H7 (cell line): ENCODE results near the gene GOLGA8G. TPM values are rescaled to one million over a fixed set of nuclear protein-coding genes. Genes with fewer than 3 reads are reported as not detected.
"Not testable (repeated sequence)": the region's sequence is repeated elsewhere in the genome, so short reads cannot be mapped to it uniquely, and the experiment has no call there.

Experiments
- DNase-seq: peaks from one replicate; pipeline ENCODE4 v3.0.0; 2012
- H3K27me3 ChIP-seq: 2 replicates; pipeline ENCODE4 v1.6.0; 2011; ENCODE audit warnings: mild to moderate bottlenecking, low read length; ENCODE audit not compliant: control insufficient read depth, insufficient read depth
- H3K36me3 ChIP-seq: replicated peaks from 2 replicates; pipeline ENCODE4 v1.5.1; 2011; ENCODE audit warnings: low read length; ENCODE audit not compliant: control insufficient read depth, insufficient read depth
- H3K4me3 ChIP-seq: 2 replicates; pipeline ENCODE4 v1.5.1; 2011; ENCODE audit warnings: low read depth, mild to moderate bottlenecking, control low read depth, low read length, moderate library complexity; ENCODE audit not compliant: insufficient read depth
- total RNA-seq: library from RNA; depleted of rRNA; stranded (reverse); fragments of >200 nt; shearing (Covaris generic); gene quantifications from 2 replicates; pipeline ENCODE4 v1.2.3, GENCODE V29; 2014; rRNA removed

GOLGA8G gene, protein sequence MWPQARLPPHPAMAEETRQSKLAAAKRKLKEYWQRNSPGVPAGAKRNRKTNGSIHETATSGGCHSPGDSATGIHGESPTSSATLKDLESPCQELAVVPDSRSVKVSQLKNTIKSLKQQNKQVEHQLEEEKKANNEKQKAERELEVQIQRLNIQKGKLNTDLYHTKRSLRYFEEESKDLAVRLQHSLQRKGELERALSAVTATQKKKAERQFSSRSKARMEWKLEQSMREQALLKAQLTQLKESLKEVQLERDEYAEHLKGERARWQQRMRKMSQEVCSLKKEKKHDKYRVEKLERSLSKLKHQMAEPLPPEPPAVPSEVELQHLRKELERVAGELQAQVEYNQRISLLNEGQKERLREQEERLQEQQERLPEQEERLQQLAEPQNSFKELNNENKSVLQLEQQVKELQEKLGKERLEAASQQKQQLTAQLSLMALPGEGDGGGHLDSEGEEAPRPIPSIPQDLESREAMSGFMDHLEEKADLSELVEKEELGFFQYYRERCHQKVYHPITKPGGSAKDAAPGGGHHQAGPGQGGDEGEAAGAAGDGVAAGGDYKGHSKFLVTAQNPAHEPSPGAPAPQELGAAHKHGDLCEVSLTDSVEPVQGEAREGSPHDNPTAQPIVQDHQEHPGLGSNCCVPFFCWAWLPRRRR
- not detected in 2 replicates for total RNA-seq

DNA sequence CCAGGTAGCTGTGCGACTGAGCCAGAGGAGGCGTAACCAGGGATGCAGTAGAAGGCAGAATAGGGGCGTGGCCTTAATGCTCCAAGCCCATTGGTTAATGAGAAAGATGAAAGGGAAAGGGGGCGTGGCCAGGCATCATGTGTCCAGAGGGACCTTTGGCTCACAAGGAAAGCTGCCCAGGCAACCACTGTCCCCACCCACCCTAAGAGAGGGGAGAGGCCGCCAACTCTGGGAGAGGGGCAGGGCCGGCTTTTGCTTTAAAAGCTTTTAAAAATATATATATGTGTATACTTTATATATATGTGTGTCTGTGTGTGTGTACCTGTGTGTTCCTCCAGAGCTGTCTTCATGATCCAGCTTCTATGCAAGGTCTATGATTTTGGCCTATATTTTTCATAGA lies at the start of gene GOLGA8G:
Gene GOLGA8G (minus strand): TSS at position 18 of the 400 bp plus-strand sequence. CDS start 62 bp downstream, outside the sequence.
- not testable (repeated sequence) for H3K4me3 ChIP-seq, DNase-seq, H3K27me3 ChIP-seq, H3K36me3 ChIP-seq

- H3K4me3 ChIP-seq, H3K27me3 ChIP-seq, H3K36me3 ChIP-seq, DNase-seq: not testable (repeated sequence)
These were observed 40.6 kb upstream of the GOLGA8G start for GRCh38 chr15:28573351-28573750.

GRCh38 chr15:28553268-28553667 lies 20.5 kb upstream of the GOLGA8G start, which contains the start of gene GOLGA6L25:
TSS of gene GOLGA6L25 (plus strand) at chr15:28553568. CDS start at chr15:28553629, 61 bp downstream.
- H3K4me3 ChIP-seq, H3K36me3 ChIP-seq, DNase-seq, H3K27me3 ChIP-seq: not testable (repeated sequence)

DNA sequence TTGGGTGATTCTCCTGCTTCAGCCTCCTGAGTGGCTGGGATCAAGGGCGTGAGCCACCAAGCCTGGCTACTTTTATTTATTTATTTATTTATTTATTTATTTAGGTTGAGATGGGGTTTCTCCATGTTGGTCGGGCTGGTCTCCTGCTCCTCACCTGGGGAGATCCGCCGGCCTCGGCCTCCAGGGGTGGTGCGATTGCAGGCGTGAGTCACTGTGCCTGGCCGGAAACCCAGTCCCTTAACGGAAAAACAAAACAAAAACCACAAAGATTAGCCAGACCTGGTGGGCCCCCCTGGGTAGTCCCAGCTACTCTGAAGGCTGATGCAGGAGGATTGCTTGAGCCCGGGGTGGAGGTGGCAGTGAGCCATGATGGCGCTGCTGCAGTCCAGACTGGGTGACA lies 17.6 kb downstream of the GOLGA8G start:
- DNase-seq, H3K36me3 ChIP-seq, H3K4me3 ChIP-seq, H3K27me3 ChIP-seq: not testable (repeated sequence)

- not testable (repeated sequence) for H3K4me3 ChIP-seq, H3K36me3 ChIP-seq, DNase-seq, H3K27me3 ChIP-seq
These were observed 18.6 kb downstream of the GOLGA8G start for GRCh38 chr15:28514128-28514527.

DNA sequence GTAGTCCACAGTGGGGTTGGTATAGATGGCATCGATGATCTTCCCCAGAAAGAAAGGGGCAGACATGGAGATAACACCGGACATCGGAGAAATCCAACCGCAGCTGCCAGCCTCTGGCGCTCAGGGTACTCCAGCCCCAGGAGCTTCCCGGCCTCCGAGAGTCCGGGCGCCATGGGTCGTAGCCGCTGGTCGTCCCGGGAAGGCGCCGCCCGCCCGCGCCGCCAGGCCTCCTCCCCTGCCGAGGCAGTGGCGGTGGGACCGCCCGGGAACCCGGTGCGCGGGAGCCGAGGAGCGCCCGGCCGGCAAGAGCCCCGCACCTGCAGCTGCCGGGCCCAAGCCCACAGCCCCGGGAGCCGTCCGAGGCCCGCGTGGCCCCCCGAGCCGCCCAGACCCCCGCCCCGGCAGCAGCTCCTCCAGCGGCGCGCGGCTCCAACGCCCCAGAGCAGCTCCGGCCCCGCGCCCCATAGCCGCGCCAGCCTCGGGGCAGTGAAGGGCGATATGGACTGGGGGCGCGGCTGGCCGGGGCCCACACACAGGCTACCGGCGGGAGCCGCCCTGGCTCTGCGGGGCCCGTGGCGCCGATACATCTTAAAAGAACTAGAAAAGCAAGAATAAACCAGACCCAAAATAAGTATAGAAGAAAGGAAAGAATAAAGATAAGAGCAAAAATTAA lies 24.4 kb downstream of the GOLGA8G start:
- not testable (repeated sequence) for DNase-seq, H3K36me3 ChIP-seq, H3K4me3 ChIP-seq, H3K27me3 ChIP-seq

DNA sequence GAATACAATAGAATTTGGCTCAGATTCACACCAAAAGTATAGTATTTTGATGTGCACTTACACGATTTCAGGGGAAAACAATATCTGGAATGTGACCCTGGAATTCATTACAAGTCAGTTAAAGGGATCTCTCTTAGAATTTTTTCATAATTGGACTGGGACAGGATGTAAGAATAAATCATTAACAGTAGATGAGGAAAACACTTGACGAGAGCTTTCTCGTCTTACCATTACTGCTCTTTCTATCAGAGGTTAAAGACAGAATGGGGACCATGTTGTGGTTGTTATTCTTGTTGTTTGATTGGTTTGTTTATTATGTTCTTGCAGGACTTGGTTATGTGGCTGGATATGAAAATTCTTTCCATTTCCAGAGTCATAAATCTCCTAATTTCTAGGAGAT lies 51.4 kb downstream of the GOLGA8G start:
- not testable (repeated sequence) for H3K36me3 ChIP-seq, H3K27me3 ChIP-seq, H3K4me3 ChIP-seq, DNase-seq

Other genes with a start within 250 kb of the GOLGA8G start
- 33.2 and 49.4 TPM in 2 replicates for gene HERC2, start 210.8 kb downstream of the GOLGA8G start, total RNA-seq
- not detected in 2 replicates for gene GOLGA6L24, start 174.9 kb downstream of the GOLGA8G start, total RNA-seq
- not detected in 2 replicates for gene GOLGA8F, start 154.3 kb downstream of the GOLGA8G start, total RNA-seq
- not detected in 2 replicates for gene GOLGA6L25, start 20.6 kb upstream of the GOLGA8G start, total RNA-seq
- gene GOLGA8M, start 179.4 kb upstream of the GOLGA8G start, total RNA-seq: not detected in 2 replicates